Left ventricle myocardium inferior (tissue), 1 donor: ENCODE results near the gene SPRR2D. TPM values are rescaled to one million over a fixed set of nuclear protein-coding genes. Genes with fewer than 3 reads are reported as not detected.

Source experiments
- DNase-seq: peaks from one replicate; pipeline ENCODE4 v3.0.0-alpha.2; 2020
- H3K27ac ChIP-seq: fragments of 200-600 bp; replicated peaks from 2 replicates; pipeline ENCODE4 v1.8.0; 2021
- H3K27me3 ChIP-seq: fragments of 200-600 bp; 2 replicates; pipeline ENCODE4 v1.8.0; 2021; ENCODE audit warnings: low read depth
- H3K36me3 ChIP-seq: fragments of 200-600 bp; 2 replicates; pipeline ENCODE4 v1.8.0; 2021
- H3K4me1 ChIP-seq: fragments of 200-600 bp; 2 replicates; pipeline ENCODE4 v1.8.0; 2021
- H3K4me3 ChIP-seq: fragments of 200-600 bp; 2 replicates; pipeline ENCODE4 v1.8.0; 2021; ENCODE audit warnings: mild to moderate bottlenecking, moderate library complexity
- H3K9me3 ChIP-seq: fragments of 200-600 bp; replicated peaks from 2 replicates; pipeline ENCODE4 v1.8.0; 2021
- intact Hi-C: fragments of 100-400 bp; cut with micrococcal nuclease; formaldehyde crosslinking; loops from one replicate; pipeline ENCODE4 v1.11.0; 2022
- total RNA-seq: library from RNA; stranded (reverse); fragmentation: NEBNext Ultra II Directional; extraction: Animal tissue kit (Norgen Biotek cat#: 25700); gene quantifications from one replicate; pipeline ENCODE4 v1.2.1, GENCODE V29; 2021
- TF ChIP-seq, protein P1 (sequence below): fragments of 200-600 bp; IDR thresholded peaks from 2 replicates; pipeline ENCODE4 v1.8.0; 2021; ENCODE audit warnings: antibody characterized with exemption, mild to moderate bottlenecking, borderline replicate concordance
- donor health status: DM: no; HTN: yes; CAD: no; lungs with severe emphysema.

Gene SPRR2D
- total RNA-seq, 1 donor from 2014 or later: not detected

- Histone ChIP-seq H3K36me3 (no peaks in the 10 kb centered on the region), H3K9me3 (peaks cover 4% of the 10 kb centered on the region), H3K4me1 (no peaks in the 10 kb centered on the region), H3K27me3 (no peaks in the 10 kb centered on the region), H3K4me3 (no peak overlapping the region), H3K27ac (no peak overlapping the region)
- intact Hi-C loops: no loop called here
- DNase-seq: no peak
- TF ChIP-seq, protein P1, sequence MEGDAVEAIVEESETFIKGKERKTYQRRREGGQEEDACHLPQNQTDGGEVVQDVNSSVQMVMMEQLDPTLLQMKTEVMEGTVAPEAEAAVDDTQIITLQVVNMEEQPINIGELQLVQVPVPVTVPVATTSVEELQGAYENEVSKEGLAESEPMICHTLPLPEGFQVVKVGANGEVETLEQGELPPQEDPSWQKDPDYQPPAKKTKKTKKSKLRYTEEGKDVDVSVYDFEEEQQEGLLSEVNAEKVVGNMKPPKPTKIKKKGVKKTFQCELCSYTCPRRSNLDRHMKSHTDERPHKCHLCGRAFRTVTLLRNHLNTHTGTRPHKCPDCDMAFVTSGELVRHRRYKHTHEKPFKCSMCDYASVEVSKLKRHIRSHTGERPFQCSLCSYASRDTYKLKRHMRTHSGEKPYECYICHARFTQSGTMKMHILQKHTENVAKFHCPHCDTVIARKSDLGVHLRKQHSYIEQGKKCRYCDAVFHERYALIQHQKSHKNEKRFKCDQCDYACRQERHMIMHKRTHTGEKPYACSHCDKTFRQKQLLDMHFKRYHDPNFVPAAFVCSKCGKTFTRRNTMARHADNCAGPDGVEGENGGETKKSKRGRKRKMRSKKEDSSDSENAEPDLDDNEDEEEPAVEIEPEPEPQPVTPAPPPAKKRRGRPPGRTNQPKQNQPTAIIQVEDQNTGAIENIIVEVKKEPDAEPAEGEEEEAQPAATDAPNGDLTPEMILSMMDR: no peak
These were observed 5.7 kb downstream of the SPRR2D start for GRCh38 chr1:153035211-153035610.

DNA sequence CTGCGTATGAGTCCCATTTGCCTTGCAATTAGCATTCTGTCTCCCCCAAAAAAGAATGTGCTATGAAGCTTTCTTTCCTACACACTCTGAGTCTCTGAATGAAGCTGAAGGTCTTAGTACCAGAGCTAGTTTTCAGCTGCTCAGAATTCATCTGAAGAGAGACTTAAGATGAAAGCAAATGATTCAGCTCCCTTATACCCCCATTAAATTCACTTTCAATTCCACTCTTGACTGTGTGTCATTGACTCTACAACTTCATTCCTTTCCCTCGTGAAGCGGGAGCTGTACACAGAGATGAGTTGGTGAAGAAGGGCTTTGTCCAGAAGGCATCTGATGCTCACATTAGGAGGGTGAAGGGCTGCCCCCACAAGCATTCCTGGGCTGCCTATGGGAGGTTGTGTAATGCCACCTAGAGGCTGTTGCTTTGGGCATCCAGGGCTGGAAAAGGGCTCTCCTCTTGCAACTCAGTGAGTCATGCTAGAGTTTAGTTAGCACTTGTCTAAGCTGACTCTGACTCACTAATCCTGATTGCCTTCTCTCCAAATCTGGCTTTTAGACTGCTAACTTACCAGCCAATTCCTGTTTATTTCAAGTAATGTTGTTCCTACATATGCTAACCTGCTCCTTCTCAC is 8.1 kb downstream of the SPRR2D start:
- DNase-seq: no peak
- no peak overlapping the region for H3K4me3 ChIP-seq
- no peaks in the 10 kb centered on the region for H3K36me3 ChIP-seq
- H3K27ac ChIP-seq: no peak overlapping the region
- no peaks in the 10 kb centered on the region for H3K27me3 ChIP-seq
- no peaks in the 10 kb centered on the region for H3K4me1 ChIP-seq
- H3K9me3 ChIP-seq: no peaks in the 10 kb centered on the region
- intact Hi-C loops: no loop called here
- TF ChIP-seq, protein P1: no peak

DNA sequence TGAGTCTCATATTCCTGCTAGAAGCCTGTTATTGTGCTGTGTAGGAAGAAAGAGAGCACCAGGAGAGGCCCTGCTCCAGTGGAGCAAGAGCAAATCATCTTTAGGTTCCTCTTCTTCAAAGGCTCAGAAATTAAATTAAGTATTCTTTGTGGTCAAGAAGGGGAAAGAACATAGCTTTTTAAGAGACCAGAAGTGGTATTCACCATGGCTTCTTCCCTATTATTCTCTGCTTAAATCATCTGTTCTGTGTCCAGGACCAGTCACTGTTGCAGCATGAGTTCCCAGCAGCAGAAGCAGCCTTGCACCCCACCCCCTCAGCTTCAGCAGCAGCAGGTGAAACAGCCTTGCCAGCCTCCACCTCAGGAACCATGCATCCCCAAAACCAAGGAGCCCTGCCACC is 8.8 kb downstream of the SPRR2D start:
- Histone ChIP-seq H3K36me3 (no peaks in the 10 kb centered on the region), H3K4me1 (no peaks in the 10 kb centered on the region), H3K27ac (no peak overlapping the region), H3K9me3 (no peaks in the 10 kb centered on the region), H3K4me3 (no peak overlapping the region), H3K27me3 (no peaks in the 10 kb centered on the region)
- TF ChIP-seq, protein P1: no peak
- no peak for DNase-seq
- intact Hi-C loops: no loop called here

GRCh38 chr1:153030895-153031294 is 10.0 kb downstream of the SPRR2D start, which contains the start of gene SPRR1B:
Gene SPRR1B (plus strand): TSS chr1:153031203. CDS start chr1:153032346, 1,143 bp downstream.
- intact Hi-C loops: no loop called here
- H3K36me3 ChIP-seq: no peaks in the 10 kb centered on the region
- no peaks in the 10 kb centered on the region for H3K9me3 ChIP-seq
- H3K4me1 ChIP-seq: no peaks in the 10 kb centered on the region
- DNase-seq: no peak
- no peaks in the 10 kb centered on the region for H3K27me3 ChIP-seq
- H3K27ac ChIP-seq: no peak within 1 kb of the TSS
- TF ChIP-seq, protein P1: no peak
- H3K4me3 ChIP-seq: no peak within 1 kb of the TSS

GRCh38 chr1:153028766-153029165 is 12.2 kb downstream of the SPRR2D start:
- no peaks in the 10 kb centered on the region for H3K27me3 ChIP-seq
- TF ChIP-seq, protein P1: no peak

More at GRCh38 chr1:153028766-153029165, 12.2 kb downstream of the SPRR2D start:
- Histone ChIP-seq H3K27ac (no peak overlapping the region), H3K4me1 (no peaks in the 10 kb centered on the region), H3K36me3 (no peaks in the 10 kb centered on the region), H3K9me3 (no peaks in the 10 kb centered on the region), H3K4me3 (no peak overlapping the region)
- intact Hi-C loops: no loop called here
- DNase-seq: no peak
